ENCODE data around the gene HNRNPH3.

Gene HNRNPH3

GRCh38 chr10:68332259-68333057 lies 594 bp downstream of the HNRNPH3 start, which contains the start of gene PBLD:
Gene PBLD (minus strand): TSS chr10:68332928. CDS start chr10:68306844, 26,084 bp downstream.
- DNase-seq (ENCODE audit: low read depth), result peak; percentile 68
- peak; percentile 63 for TF ChIP-seq CTCF (IDR thresholded peaks at IDR 0.05; ENCODE audit: control insufficient read depth, extremely low read depth, insufficient read depth)
- peak within 1 kb of the TSS; percentile 95 for H3K4me3 ChIP-seq (ENCODE audit: low read depth, low read length)

GRCh38 chr10:68333058-68333395 lies 1.2 kb downstream of the HNRNPH3 start:
- no peak for TF ChIP-seq CTCF (IDR thresholded peaks at IDR 0.05; ENCODE audit: control insufficient read depth, extremely low read depth, insufficient read depth)
- DNase-seq (ENCODE audit: low read depth), result no peak

GRCh38 chr10:68333440-68334431 lies 1.9 kb downstream of the HNRNPH3 start:
- DNase-seq (ENCODE audit: low read depth), result no peak
- H3K4me3 ChIP-seq (ENCODE audit: low read depth, low read length), result peak overlapping the region; percentile 95
- TF ChIP-seq CTCF (IDR thresholded peaks at IDR 0.05; ENCODE audit: control insufficient read depth, extremely low read depth, insufficient read depth), result no peak

More at GRCh38 chr10:68333058-68333395, 1.2 kb downstream of the HNRNPH3 start:
- H3K4me3 ChIP-seq (ENCODE audit: low read depth, low read length), result peak overlapping the region; percentile 95

- TF ChIP-seq CTCF (IDR thresholded peaks at IDR 0.05; ENCODE audit: control insufficient read depth, extremely low read depth, insufficient read depth), result no peak
- peak; percentile 46 for DNase-seq (ENCODE audit: low read depth)
- peak overlapping the region; percentile 95 for H3K4me3 ChIP-seq (ENCODE audit: low read depth, low read length)
These were observed 3.0 kb downstream of the HNRNPH3 start for GRCh38 chr10:68334672-68335467.

GRCh38 chr10:68336754-68337351 lies 5.0 kb downstream of the HNRNPH3 start:
- TF ChIP-seq CTCF (IDR thresholded peaks at IDR 0.05; ENCODE audit: control insufficient read depth, extremely low read depth, insufficient read depth), result no peak
- DNase-seq (ENCODE audit: low read depth), result no peak
- peak overlapping the region; percentile 95; the same call in 1 of the 2 replicates for H3K4me3 ChIP-seq (ENCODE audit: low read depth, low read length)

Measured in LNCaP clone FGC (cell line).